Activated T-helper 2 cell treated with anti-CD3 and anti-CD28 coated beads, Interferon-gamma antibody, Interleukin-2, Interleukin-4, amounts not matched to agents 10 μg/mL and 5 μg/mL and 100 μg/mL, durations not matched to agents 14 hours and 24 hours and 36 hours (primary cell): ENCODE results near the gene KRT12. TPM values are rescaled to one million over a fixed set of nuclear protein-coding genes. Genes with fewer than 3 reads are reported as not detected.
A peak's percentile ranks its signal among the peaks of the same experiment; 100 is the strongest.

Source experiments
- DNase-seq: peaks from one replicate; pipeline ENCODE4 v3.0.0; 2021; ENCODE audit warnings: low spot score
- H3K27ac Mint-ChIP-seq: one replicate; pipeline ENCODE4 v1.8.0; 2021; ENCODE audit warnings: mixed read lengths
- H3K27me3 Mint-ChIP-seq: one replicate; pipeline ENCODE4 v1.8.0; 2021; ENCODE audit warnings: low read depth, mixed read lengths
- H3K36me3 Mint-ChIP-seq: one replicate; pipeline ENCODE4 v1.8.0; 2021; ENCODE audit warnings: low read depth, mixed read lengths
- H3K4me1 Mint-ChIP-seq: one replicate; pipeline ENCODE4 v1.8.0; 2021; ENCODE audit warnings: low read depth, mixed read lengths
- H3K4me3 Mint-ChIP-seq: one replicate; pipeline ENCODE4 v1.8.0; 2021; ENCODE audit warnings: low read depth, mild to moderate bottlenecking, moderate library complexity, mixed read lengths
- H3K9me3 Mint-ChIP-seq: one replicate; pipeline ENCODE4 v1.8.0; 2021; ENCODE audit warnings: mixed read lengths
- intact Hi-C: fragments of 100-400 bp; cut with micrococcal nuclease; formaldehyde crosslinking; loops from one replicate; pipeline ENCODE4 v1.15.1; 2023
- total RNA-seq: library from RNA; stranded (reverse); gene quantifications from 2 replicates; pipeline ENCODE4 v1.2.3, GENCODE V29; 2022

KRT12 gene
- not detected in 2 replicates for total RNA-seq

DNA sequence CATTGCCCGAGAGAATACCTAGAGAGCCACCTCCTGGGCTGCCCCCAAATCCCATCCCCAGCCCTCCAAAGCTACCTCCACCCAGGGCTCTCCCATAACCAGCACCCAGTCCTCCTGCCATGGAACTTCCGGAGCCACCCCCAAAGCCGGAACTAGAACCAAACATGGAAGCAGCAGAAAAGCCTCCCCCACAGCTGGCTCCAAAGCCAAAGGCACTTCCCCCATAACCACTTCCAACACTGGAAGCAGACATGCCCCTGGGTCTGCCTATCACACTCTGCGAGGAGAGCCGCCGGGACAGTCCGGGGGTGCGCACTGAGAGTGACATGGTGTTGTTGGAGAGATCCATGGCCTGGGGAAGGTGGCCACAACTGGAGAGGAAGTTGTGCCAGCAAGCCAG is at the start of gene KRT12:
Gene KRT12, minus strand, starts transcription at position 386 of the 400 bp plus-strand sequence. Its CDS starts 37 bp downstream, at position 349.
- DNase-seq, result no peak
- Mint-ChIP-seq H3K9me3 (no peaks in the 10 kb centered on the region), H3K4me1 (no peaks in the 10 kb centered on the region), H3K4me3 (no peak within 1 kb of the TSS), H3K27me3 (peaks cover 19% of the 10 kb centered on the region), H3K36me3 (no peaks in the 10 kb centered on the region), H3K27ac (no peak within 1 kb of the TSS)
- intact Hi-C loops, result no loop called here

DNA sequence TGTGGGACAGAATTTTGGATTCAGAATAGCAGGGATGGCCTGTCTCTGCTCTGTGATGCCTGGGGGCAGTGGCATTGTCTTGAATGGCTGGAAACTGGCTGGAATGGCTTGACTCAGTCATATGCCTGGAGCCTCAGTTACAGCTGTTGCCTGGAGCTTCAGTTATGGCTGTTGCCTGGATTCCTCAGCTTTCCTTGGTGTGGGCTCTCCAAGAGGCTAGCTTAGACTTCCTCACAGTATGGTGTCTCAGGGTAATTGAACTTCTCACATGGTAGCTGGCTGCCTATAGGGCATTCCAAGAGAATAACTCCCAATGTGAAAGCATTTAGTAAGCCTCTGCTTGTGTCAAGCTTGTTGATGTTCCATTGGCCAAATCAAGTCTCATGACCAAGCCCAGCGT is 49.3 kb upstream of the KRT12 start:
- DNase-seq, result no peak
- no peak overlapping the region for H3K27ac Mint-ChIP-seq
- intact Hi-C loops, result no loop called here

DNA sequence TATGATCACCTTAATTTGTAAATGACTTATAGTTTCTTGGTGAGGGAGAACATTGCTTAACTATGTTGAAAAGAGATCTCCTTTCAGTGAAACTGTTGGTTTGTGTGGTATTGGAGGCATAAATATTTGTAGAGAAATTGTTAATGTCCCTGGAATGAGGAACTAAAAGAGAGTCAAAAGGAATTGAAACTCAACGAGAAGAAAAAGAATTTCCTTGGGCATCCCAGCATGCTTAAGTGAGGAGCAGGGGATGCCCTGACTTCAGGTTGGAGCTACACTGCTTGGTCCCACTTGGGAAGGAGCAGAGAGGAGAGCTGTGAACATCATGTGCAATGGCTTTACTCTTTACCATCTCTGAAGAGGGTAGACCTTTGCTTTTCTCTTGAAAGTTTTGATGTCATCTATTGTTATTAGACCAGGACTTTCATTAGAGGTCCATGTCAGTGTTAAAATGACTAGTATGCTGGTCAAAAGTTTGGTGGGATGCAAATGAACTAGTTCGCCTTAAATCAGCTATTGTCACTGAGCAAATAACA is 48.8 kb upstream of the KRT12 start:
- Mint-ChIP-seq H3K9me3 (no peaks in the 10 kb centered on the region), H3K4me3 (no peak overlapping the region), H3K27me3 (peaks cover 12% of the 10 kb centered on the region), H3K4me1 (no peaks in the 10 kb centered on the region), H3K27ac (no peak overlapping the region), H3K36me3 (no peaks in the 10 kb centered on the region)
- no peak for DNase-seq
- intact Hi-C loops, result no loop called here

More for the DNA sequence above, 49.3 kb upstream of the KRT12 start:
- H3K27me3 Mint-ChIP-seq, result peaks cover 12% of the 10 kb centered on the region
- no peaks in the 10 kb centered on the region for H3K9me3 Mint-ChIP-seq
- H3K4me1 Mint-ChIP-seq, result no peaks in the 10 kb centered on the region
- H3K36me3 Mint-ChIP-seq, result no peaks in the 10 kb centered on the region
- H3K4me3 Mint-ChIP-seq, result no peak overlapping the region

DNA sequence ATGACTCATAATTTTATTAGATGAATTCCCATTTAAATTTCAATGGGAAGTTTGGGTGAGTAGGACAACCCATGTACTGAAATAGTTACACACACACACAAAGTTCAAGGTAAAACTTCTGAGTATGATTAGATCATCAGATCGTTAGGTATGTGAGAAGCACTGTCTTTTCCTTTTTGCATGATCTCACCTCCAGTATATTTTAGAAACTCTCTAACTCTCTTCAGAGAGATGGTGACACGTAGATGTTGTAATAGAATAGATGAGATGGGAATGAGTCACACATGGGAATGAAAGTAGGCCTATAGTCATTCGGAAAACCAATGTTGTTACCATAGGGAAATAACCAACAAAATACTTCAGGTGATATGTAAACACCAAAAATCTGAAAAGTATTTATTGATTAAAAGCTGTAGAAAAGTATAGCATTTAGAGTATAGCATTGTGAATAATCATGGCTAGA is 48.2 kb upstream of the KRT12 start:
- no peak overlapping the region for H3K27ac Mint-ChIP-seq
- no peaks in the 10 kb centered on the region for H3K9me3 Mint-ChIP-seq
- H3K4me3 Mint-ChIP-seq, result no peak overlapping the region
- no peaks in the 10 kb centered on the region for H3K36me3 Mint-ChIP-seq
- H3K27me3 Mint-ChIP-seq, result peaks cover 12% of the 10 kb centered on the region
- intact Hi-C loops, result no loop called here
- no peaks in the 10 kb centered on the region for H3K4me1 Mint-ChIP-seq
- DNase-seq, result no peak

DNA sequence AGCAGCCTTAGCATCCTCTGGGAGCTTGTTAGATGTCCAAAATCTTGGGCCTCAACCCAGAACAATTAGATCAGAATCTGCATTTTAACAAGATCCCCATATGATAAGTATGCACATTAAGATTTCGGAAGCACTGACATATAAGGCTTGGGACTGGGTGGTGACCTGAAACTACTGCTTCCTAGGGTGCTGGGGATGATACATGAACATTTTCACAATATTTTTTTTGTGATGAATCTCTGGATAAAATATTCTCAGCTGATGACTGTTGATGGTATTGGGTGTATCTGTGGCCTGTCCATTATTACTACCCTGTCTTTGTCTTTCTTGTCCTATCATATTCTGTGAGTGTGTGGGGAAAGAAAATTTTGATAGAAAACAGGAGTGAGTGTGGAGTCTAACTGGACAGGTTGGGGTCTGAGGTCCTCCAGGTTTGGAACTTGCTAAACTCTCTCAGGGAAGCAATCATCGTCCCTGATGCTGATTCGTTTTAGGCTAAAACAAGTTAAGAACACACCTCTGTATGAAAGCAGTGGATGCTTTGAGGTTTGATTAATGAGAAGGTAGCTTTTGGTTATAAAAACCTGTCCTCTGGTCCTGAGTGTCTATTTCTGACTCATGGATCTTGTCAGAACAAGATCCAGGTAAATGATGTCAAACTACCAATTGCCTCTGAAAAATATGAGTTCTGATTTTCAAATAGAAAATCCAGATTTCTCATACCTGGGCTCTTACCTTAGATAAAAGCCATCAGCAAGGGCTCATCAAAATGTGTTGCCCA is 47.2 kb upstream of the KRT12 start:
- DNase-seq, result no peak
- Mint-ChIP-seq H3K9me3 (no peaks in the 10 kb centered on the region), H3K27ac (no peak overlapping the region), H3K4me3 (no peak overlapping the region), H3K36me3 (no peaks in the 10 kb centered on the region), H3K27me3 (peaks cover 7% of the 10 kb centered on the region), H3K4me1 (no peaks in the 10 kb centered on the region)
- intact Hi-C loops, result no loop called here

DNA sequence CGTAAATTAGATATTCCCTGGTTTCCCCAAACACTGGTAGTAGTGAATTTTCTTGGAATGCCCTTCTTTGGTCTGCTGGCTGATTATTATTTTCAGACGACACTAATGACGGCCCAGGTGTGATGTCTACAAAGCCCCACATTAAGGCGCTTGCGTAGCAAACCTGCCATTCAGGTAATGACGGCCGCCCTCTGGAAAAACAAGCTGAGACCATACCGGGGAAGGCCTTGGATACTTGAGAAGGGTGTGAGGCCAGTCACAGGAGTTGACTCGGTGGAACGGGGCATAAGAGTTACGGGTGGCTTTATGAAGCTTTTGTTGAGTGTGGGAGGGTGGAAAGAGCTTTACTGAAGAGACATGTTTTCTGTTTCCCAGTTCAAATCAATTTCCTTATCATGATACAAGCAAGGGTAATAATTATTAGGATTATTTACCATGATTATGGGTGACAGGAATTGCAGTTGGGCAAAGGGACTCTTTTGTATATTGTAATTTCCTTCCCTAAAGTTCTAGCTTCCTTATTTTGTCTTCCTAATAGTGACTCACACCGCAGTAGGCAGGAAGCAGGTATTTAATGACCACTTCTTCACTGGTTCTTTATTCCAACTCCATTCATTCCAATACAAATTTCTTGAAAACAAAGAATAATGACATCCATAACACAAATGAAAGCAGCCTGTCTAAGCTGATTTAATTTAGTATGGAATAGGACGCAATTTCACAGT is 45.6 kb upstream of the KRT12 start:
- no peak overlapping the region for H3K27ac Mint-ChIP-seq
- no peak for DNase-seq
- no peak overlapping the region for H3K4me3 Mint-ChIP-seq
- no peaks in the 10 kb centered on the region for H3K36me3 Mint-ChIP-seq
- intact Hi-C loops, result no loop called here
- no peaks in the 10 kb centered on the region for H3K4me1 Mint-ChIP-seq
- H3K27me3 Mint-ChIP-seq, result peaks cover 15% of the 10 kb centered on the region
- no peaks in the 10 kb centered on the region for H3K9me3 Mint-ChIP-seq

DNA sequence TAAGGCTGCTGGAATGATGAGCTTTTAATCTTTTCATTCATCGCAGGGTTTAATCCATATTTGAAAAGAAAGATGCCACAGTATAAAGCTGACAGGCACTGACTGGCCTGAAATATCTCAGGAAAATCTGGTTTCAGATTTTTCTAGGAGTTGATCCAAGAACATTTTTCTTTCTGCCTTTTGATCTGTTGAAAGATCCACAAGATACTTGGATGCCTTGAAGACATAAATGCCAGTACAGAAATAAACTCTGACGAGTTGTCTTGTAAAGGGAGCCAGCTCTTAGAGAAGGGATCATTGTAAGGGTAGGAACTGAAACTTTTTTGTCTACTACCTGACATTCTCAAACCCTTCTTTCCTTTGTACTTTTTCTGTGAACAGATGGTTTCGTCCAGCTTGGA is 43.4 kb upstream of the KRT12 start:
- DNase-seq, result no peak
- no peak overlapping the region for H3K27ac Mint-ChIP-seq
- no peaks in the 10 kb centered on the region for H3K36me3 Mint-ChIP-seq
- H3K9me3 Mint-ChIP-seq, result no peaks in the 10 kb centered on the region
- intact Hi-C loops, result no loop called here
- H3K27me3 Mint-ChIP-seq, result peaks cover 22% of the 10 kb centered on the region
- no peaks in the 10 kb centered on the region for H3K4me1 Mint-ChIP-seq
- no peak overlapping the region for H3K4me3 Mint-ChIP-seq

DNA sequence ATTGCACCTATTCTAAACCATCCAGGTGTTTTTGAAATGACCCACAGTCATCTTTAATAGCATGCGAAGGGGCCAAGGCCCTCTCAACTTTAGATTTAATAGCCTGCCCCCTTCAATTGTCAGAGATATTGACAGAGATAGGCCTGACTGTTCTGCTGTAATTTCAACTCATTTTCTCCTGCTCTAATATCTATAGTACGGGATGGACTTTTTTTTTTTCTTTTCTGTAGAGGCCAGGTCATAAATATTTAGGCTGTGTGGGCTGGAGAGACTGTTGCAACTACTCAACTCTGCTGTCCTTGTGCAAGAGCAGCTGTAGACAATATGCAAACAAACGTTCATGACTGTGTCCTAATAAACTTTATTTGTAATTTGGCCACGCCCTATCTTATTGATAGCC is 42.7 kb upstream of the KRT12 start:
- H3K27me3 Mint-ChIP-seq, result peaks cover 25% of the 10 kb centered on the region
- H3K4me1 Mint-ChIP-seq, result no peaks in the 10 kb centered on the region
- H3K27ac Mint-ChIP-seq, result no peak overlapping the region
- no peak overlapping the region for H3K4me3 Mint-ChIP-seq
- H3K9me3 Mint-ChIP-seq, result no peaks in the 10 kb centered on the region
- intact Hi-C loops, result loop anchor here (2.0 to 5.0 kb wide), 2 partner anchors 738 to 757 kb away; no protein-coding TSS in a partner anchor
- no peak for DNase-seq
- H3K36me3 Mint-ChIP-seq, result no peaks in the 10 kb centered on the region

DNA sequence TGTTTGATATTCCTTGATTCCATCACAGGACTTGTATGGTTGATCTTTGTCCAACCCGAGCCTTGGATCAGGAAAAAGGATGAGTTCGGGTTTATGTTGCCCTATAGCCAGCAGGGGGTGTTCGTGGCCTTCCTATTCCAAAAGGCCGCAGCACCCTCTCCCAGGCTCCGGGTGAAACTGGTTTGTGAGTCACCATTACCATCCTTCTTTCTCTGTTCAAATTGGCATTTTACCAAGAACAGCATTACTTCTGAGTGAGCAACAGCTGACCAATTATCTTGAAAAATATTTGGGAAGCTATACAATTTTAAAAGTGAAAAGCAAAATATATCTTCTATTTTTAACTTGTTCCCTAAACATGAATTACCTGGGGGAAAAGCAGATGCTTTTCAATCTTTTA is 42.3 kb upstream of the KRT12 start:
- no peaks in the 10 kb centered on the region for H3K36me3 Mint-ChIP-seq
- intact Hi-C loops, result loop anchor here (2.0 to 5.0 kb wide), 2 partner anchors 738 to 757 kb away; no protein-coding TSS in a partner anchor
- H3K9me3 Mint-ChIP-seq, result no peaks in the 10 kb centered on the region
- H3K4me1 Mint-ChIP-seq, result no peaks in the 10 kb centered on the region
- peaks cover 29% of the 10 kb centered on the region for H3K27me3 Mint-ChIP-seq
- H3K27ac Mint-ChIP-seq, result no peak overlapping the region
- DNase-seq, result peak; percentile 27
- no peak overlapping the region for H3K4me3 Mint-ChIP-seq

DNA sequence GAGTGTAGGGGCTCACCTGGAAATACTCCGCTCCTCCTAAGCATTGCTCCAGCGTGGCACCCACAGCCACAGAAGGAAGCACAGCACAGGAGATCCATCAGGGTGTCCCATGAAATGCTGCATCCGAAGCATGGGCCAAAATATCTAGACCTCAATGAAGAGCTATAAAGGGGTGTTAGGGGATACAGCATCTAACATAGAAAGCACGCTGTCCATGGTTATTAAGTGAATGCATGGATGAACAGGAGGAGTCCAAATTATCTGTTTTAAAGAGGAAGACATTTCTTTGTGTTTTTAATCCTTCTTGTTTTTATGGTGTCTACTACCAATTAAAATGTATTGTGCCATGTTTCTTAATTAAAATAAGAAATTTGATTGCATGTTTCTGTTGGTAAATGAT is 39.6 kb upstream of the KRT12 start:
- Mint-ChIP-seq H3K27ac (no peak overlapping the region), H3K9me3 (no peaks in the 10 kb centered on the region), H3K4me1 (peaks cover 17% of the 10 kb centered on the region), H3K36me3 (no peaks in the 10 kb centered on the region), H3K27me3 (peaks cover 24% of the 10 kb centered on the region), H3K4me3 (no peak overlapping the region)
- intact Hi-C loops, result loop anchor here (5.0 kb wide), 1 partner anchor 741 kb away; no protein-coding TSS in a partner anchor
- no peak for DNase-seq

DNA sequence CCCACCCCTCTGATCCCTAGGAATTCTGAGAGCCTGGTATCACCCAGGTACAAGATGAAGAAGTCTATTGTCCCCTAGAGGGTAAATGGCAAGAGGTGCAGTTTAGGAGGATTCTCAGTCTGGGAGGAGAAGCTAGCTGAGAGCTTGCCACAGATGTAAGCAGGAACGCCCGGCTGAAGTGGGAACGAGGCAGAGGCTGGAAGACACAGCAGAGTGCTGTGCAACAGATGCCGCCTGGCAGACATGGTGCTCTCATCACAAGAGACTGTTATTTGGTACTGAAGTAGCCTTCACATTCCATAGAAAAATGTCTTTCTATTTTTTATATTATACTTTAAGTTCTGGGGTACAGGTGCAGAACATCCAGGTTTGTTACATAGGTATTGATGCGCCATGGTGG is 38.3 kb upstream of the KRT12 start:
- no peak overlapping the region for H3K27ac Mint-ChIP-seq
- H3K4me1 Mint-ChIP-seq, result peaks cover 17% of the 10 kb centered on the region
- H3K9me3 Mint-ChIP-seq, result no peaks in the 10 kb centered on the region
- no peaks in the 10 kb centered on the region for H3K36me3 Mint-ChIP-seq
- no peak for DNase-seq
- H3K4me3 Mint-ChIP-seq, result no peak overlapping the region
- intact Hi-C loops, result loop anchor here (5.0 kb wide), 1 partner anchor 742 kb away; no protein-coding TSS in a partner anchor
- peaks cover 24% of the 10 kb centered on the region for H3K27me3 Mint-ChIP-seq

DNA sequence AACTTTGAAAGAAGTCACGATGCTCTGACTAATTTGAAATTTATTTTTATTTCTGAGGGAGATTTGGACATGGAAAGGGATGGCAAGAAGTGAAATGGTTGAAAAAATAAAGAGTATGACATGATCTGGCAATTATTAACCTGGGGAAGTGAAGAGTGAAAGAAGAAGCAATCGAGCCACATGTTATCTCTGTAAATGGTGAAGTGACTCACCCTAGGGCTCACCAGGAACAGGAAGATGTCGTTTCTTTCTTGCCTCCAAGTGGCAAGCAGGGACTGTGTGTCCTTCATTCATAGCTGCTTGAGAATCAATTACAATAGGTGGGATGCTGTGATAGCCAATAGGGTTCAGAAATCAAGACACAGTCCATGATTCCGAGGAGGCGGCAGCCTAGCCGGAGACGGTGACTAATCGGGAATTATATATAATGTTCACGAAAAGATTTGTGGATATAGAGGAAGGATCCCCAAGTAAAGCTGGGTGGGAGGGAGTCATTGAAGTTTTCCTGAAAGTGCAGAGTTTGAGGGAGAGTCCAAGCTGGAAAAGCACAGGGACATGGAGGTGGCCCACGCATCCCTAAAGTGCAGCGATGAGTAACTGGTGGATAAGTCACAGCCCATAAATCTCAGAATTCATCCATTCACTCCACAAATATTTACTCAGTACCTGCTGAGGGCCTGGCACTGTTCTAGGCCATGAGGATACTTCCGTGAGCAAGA is 36.3 kb upstream of the KRT12 start:
- intact Hi-C loops, result loop anchor here (5.0 kb wide), 1 partner anchor 86 kb away; no protein-coding TSS in a partner anchor
- peaks cover 17% of the 10 kb centered on the region for H3K4me1 Mint-ChIP-seq
- H3K27me3 Mint-ChIP-seq, result peaks cover 23% of the 10 kb centered on the region
- no peak overlapping the region for H3K27ac Mint-ChIP-seq
- DNase-seq, result no peak
- no peaks in the 10 kb centered on the region for H3K36me3 Mint-ChIP-seq
- H3K4me3 Mint-ChIP-seq, result no peak overlapping the region
- H3K9me3 Mint-ChIP-seq, result no peaks in the 10 kb centered on the region
